Measurements from ENCODE around the gene OR11A1.

The OR11A1 gene

DNA sequence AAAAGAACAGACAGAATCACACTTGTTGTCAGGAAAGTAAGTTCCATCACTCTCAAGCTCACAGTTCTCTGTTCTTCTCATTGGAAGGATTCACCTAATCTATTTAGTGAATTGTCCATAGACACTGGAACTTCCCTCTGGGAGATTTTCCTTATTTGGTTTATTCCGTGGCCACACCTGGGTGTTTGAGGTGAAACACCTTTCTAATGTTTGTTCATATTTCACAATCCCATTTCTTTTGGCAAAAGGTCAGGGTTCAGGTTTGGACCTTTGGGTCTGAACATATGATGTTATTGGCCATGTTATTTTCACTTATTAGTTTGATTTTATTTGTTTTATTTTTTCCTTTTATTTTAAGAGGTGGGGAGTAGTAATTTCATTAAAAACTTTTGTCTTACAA is 26.9 kb upstream of the OR11A1 start:
- no peak overlapping the region for H3K4me3 ChIP-seq (ENCODE audit: low read length)
- no peak for TF ChIP-seq CTCF (conservative IDR thresholded peaks at IDR 0.05; ENCODE audit: low read depth, low read length)

DNA sequence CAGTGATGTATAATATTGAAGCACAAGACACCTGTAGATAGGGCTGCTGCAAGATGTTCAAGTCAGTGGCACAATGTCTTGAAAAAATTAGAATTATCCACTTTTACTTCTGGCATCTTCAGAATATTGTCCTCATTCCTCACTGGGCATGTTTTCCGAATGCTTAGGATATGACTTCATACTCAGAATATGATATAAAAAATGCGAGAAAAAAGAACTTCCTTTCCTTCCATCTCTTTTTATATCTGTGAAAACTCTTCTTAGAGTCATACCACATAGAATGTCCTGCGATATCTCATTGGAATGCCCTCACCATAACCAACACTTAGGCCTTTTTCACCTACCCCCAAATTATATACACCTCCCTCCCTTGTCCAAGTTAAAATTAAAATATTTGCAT is 26.3 kb upstream of the OR11A1 start:
- no peak for DNase-seq (ENCODE audit: low read depth)
- no peak for TF ChIP-seq CTCF (conservative IDR thresholded peaks at IDR 0.05; ENCODE audit: low read depth, low read length)

More for the DNA sequence above, 26.9 kb upstream of the OR11A1 start:
- DNase-seq (ENCODE audit: low read depth): no peak

DNA sequence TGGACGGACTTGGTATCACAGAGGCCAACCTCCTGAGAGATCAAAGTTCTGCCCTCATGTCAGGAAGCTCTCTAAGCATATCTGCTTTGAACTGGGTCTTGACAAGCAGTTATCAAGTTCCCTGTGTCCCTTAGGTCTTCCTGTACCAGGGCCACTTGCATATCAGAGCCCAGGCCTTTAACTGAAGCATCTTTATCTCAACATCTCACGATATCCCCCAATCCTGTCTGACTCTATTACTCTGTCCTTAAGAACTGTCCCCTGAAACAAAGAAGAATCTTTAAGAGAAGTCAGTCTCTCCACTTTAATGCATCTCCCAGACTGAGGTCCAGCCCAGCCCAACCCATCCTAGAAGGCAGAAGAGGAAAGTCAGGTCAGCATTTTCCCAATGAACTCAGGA is 22.7 kb upstream of the OR11A1 start:
- no peak overlapping the region for H3K4me3 ChIP-seq (ENCODE audit: low read length)
- no peak for DNase-seq (ENCODE audit: low read depth)
- no peak for TF ChIP-seq CTCF (conservative IDR thresholded peaks at IDR 0.05; ENCODE audit: low read depth, low read length)

More for the DNA sequence above, 26.3 kb upstream of the OR11A1 start:
- no peak overlapping the region for H3K4me3 ChIP-seq (ENCODE audit: low read length)

- DNase-seq (ENCODE audit: low read depth): no peak
- H3K4me3 ChIP-seq (ENCODE audit: low read length): no peak overlapping the region
- no peak for TF ChIP-seq CTCF (conservative IDR thresholded peaks at IDR 0.05; ENCODE audit: low read depth, low read length)
These were observed 21.9 kb upstream of the OR11A1 start for GRCh38 chr6:29478740-29479139.

- no peak for DNase-seq (ENCODE audit: low read depth)
- H3K4me3 ChIP-seq (ENCODE audit: low read length): no peak overlapping the region
- no peak for TF ChIP-seq CTCF (conservative IDR thresholded peaks at IDR 0.05; ENCODE audit: low read depth, low read length)
These were observed 21.1 kb upstream of the OR11A1 start for GRCh38 chr6:29477923-29478450.

- H3K4me3 ChIP-seq (ENCODE audit: low read length): no peak overlapping the region
- no peak for DNase-seq (ENCODE audit: low read depth)
- TF ChIP-seq CTCF (conservative IDR thresholded peaks at IDR 0.05; ENCODE audit: low read depth, low read length): no peak
These were observed 18.1 kb upstream of the OR11A1 start for GRCh38 chr6:29474996-29475395.

GRCh38 chr6:29466241-29466640 is 9.4 kb upstream of the OR11A1 start:
- no peak for DNase-seq (ENCODE audit: low read depth)
- no peak overlapping the region for H3K4me3 ChIP-seq (ENCODE audit: low read length)
- no peak for TF ChIP-seq CTCF (conservative IDR thresholded peaks at IDR 0.05; ENCODE audit: low read depth, low read length)
